Amygdala (tissue), 56 donors: ENCODE data around the gene FLRT2.

Experiments used
- DNase-seq, 56 donors: peaks; one replicate each; lab custom pipeline; 2025; lab: John Stamatoyannopoulos, UW

The FLRT2 gene

GRCh38 chr14:85528897-85529631 lies 880 bp upstream of the FLRT2 start:
- peak in 15 of 56 donors; percentile 6 to 60 (median 25) for DNase-seq

- peak in 2 of 56 donors; percentile 23 to 39 for DNase-seq
Observed at GRCh38 chr14:85530626-85531025, 682 bp downstream of the FLRT2 start.

- DNase-seq: peak in 23 of 56 donors; percentile 23 to 74 (median 45)
Observed at GRCh38 chr14:85531141-85531586, 1.2 kb downstream of the FLRT2 start.

GRCh38 chr14:85531587-85532373 lies 1.8 kb downstream of the FLRT2 start:
- DNase-seq: peak in 39 of 56 donors; percentile 21 to 77 (median 46)

GRCh38 chr14:85532374-85533022 lies 2.6 kb downstream of the FLRT2 start:
- DNase-seq: no peak

- DNase-seq: peak in 48 of 56 donors; percentile 17 to 78 (median 50)
Observed at GRCh38 chr14:85533023-85533860, 3.3 kb downstream of the FLRT2 start.

- peak in 14 of 56 donors; percentile 2 to 52 (median 20) for DNase-seq
Observed at GRCh38 chr14:85533861-85534291, 3.9 kb downstream of the FLRT2 start.

- DNase-seq: peak in 16 of 56 donors; percentile 3 to 58 (median 14)
Observed at GRCh38 chr14:85534458-85535293, 4.7 kb downstream of the FLRT2 start.

GRCh38 chr14:85535321-85535720 lies 5.4 kb downstream of the FLRT2 start:
- DNase-seq: no peak

GRCh38 chr14:85535991-85536832 lies 6.3 kb downstream of the FLRT2 start:
- DNase-seq: no peak

GRCh38 chr14:85536833-85537190 lies 6.9 kb downstream of the FLRT2 start:
- DNase-seq: no peak

GRCh38 chr14:85537526-85537925 lies 7.6 kb downstream of the FLRT2 start:
- no peak for DNase-seq

GRCh38 chr14:85538636-85539035 lies 8.7 kb downstream of the FLRT2 start:
- no peak for DNase-seq

- DNase-seq: no peak
Observed at GRCh38 chr14:85539510-85539909, 9.6 kb downstream of the FLRT2 start.

- no peak for DNase-seq
Observed at GRCh38 chr14:85542623-85543022, 12.7 kb downstream of the FLRT2 start.

GRCh38 chr14:85545738-85546137 lies 15.8 kb downstream of the FLRT2 start:
- no peak for DNase-seq

- no peak for DNase-seq
Observed at GRCh38 chr14:85546390-85546789, 16.4 kb downstream of the FLRT2 start.

- DNase-seq: no peak
Observed at GRCh38 chr14:85549697-85550096, 19.8 kb downstream of the FLRT2 start.
